GM12878 (cell line): Measurements from ENCODE around the gene PCLAF.

Experiments
- EED ChIP-seq: sonication (generic); IDR thresholded peaks from 2 replicates; pipeline ENCODE4 v1.6.1; 2016; ENCODE audit warnings: antibody characterized with exemption, low read depth
- EGR1 ChIP-seq, 2 experiments: IDR thresholded peaks; 1 replicate in 1 of 2; 2 replicates in 1 of 2; pipeline ENCODE4 v1.6.1; 2011 to 2012; ENCODE audit warnings: low read depth in 2 of 2, low read length in 2 of 2, borderline replicate concordance in 1 of 2, mild to moderate bottlenecking in 1 of 2, moderate library complexity in 1 of 2
- IKZF1 ChIP-seq: fragments of 450-650 bp; conservative IDR thresholded peaks from 2 replicates; pipeline ENCODE4 v1.6.1; 2017; ENCODE audit warnings: antibody characterized with exemption, mild to moderate bottlenecking
- NR2C2 ChIP-seq: IDR thresholded peaks from 2 replicates; pipeline ENCODE4 v1.6.1; 2011; ENCODE audit warnings: borderline replicate concordance, low read depth; ENCODE audit not compliant: control insufficient read depth, insufficient read length
- POLR2A ChIP-seq: IDR thresholded peaks from 2 replicates; pipeline ENCODE4 v1.6.1; 2011; ENCODE audit warnings: low read depth, mild to moderate bottlenecking, low read length
- SP1 ChIP-seq: IDR thresholded peaks from one replicate; pipeline ENCODE4 v1.6.1; 2011; ENCODE audit warnings: low read depth, low read length
- TAF1 ChIP-seq: IDR thresholded peaks from 2 replicates; pipeline ENCODE4 v1.6.1; 2011; ENCODE audit warnings: mild to moderate bottlenecking, low read depth, low read length, borderline replicate concordance
- ZSCAN29 ChIP-seq: fragments of 450-650 bp; IDR thresholded peaks from 2 replicates; pipeline ENCODE4 v1.6.1; 2017; ENCODE audit warnings: mild to moderate bottlenecking, moderate library complexity
- TF ChIP-seq, protein P1 (sequence below): IDR thresholded peaks from 2 replicates; pipeline ENCODE4 v1.6.1; 2012; ENCODE audit warnings: mild to moderate bottlenecking, low read depth, low read length
- TF ChIP-seq, protein P2 (sequence below): IDR thresholded peaks from 2 replicates; pipeline ENCODE4 v1.6.1; 2011; ENCODE audit warnings: mild to moderate bottlenecking, low read depth, low read length, moderate library complexity; ENCODE audit not compliant: insufficient replicate concordance

DNA sequence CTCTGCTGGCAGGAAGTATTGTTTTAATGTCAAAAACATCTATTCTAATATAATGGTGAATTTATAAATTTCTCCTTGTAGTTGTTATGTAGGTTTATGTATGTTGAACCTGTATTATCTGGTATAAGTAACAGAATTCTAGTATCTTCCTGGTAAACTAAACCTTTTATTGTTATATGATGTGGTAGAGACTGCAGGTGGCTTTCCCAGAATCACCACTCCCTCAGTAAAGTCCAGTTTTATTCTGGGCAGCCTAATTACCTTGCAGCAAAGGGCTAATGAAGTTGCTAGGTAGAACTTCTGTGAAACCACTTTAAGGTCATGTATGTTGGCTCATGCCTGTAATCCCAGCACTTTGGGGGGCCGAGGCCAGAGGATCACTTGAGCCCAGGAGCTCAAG is 40.9 kb downstream of the PCLAF start:
- TF ChIP-seq, protein P1, sequence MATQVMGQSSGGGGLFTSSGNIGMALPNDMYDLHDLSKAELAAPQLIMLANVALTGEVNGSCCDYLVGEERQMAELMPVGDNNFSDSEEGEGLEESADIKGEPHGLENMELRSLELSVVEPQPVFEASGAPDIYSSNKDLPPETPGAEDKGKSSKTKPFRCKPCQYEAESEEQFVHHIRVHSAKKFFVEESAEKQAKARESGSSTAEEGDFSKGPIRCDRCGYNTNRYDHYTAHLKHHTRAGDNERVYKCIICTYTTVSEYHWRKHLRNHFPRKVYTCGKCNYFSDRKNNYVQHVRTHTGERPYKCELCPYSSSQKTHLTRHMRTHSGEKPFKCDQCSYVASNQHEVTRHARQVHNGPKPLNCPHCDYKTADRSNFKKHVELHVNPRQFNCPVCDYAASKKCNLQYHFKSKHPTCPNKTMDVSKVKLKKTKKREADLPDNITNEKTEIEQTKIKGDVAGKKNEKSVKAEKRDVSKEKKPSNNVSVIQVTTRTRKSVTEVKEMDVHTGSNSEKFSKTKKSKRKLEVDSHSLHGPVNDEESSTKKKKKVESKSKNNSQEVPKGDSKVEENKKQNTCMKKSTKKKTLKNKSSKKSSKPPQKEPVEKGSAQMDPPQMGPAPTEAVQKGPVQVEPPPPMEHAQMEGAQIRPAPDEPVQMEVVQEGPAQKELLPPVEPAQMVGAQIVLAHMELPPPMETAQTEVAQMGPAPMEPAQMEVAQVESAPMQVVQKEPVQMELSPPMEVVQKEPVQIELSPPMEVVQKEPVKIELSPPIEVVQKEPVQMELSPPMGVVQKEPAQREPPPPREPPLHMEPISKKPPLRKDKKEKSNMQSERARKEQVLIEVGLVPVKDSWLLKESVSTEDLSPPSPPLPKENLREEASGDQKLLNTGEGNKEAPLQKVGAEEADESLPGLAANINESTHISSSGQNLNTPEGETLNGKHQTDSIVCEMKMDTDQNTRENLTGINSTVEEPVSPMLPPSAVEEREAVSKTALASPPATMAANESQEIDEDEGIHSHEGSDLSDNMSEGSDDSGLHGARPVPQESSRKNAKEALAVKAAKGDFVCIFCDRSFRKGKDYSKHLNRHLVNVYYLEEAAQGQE, result no peak
- TF ChIP-seq POLR2A (no peak), SP1 (no peak), EGR1 (IDR thresholded peaks at IDR 0.05; ENCODE audit: borderline replicate concordance in 1 of 2, low read depth in 2 of 2, low read length in 2 of 2) (no peak), ZSCAN29 (no peak), TAF1 (no peak), IKZF1 (no peak), NR2C2 (no peak), EED (no peak)
- TF ChIP-seq, protein P2, sequence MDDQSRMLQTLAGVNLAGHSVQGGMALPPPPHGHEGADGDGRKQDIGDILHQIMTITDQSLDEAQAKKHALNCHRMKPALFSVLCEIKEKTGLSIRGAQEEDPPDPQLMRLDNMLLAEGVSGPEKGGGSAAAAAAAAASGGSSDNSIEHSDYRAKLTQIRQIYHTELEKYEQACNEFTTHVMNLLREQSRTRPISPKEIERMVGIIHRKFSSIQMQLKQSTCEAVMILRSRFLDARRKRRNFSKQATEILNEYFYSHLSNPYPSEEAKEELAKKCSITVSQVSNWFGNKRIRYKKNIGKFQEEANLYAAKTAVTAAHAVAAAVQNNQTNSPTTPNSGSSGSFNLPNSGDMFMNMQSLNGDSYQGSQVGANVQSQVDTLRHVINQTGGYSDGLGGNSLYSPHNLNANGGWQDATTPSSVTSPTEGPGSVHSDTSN, result no peak
